H9 (cell line): ENCODE results near the gene MYH7. TPM values are rescaled to one million over a fixed set of nuclear protein-coding genes. Genes with fewer than 3 reads are reported as not detected.

Experiments used
- DNase-seq: peaks from one replicate; pipeline ENCODE4 v3.0.0-alpha.2; 2017
- H2AFZ ChIP-seq: one replicate; pipeline ENCODE4 v1.6.1; 2013; ENCODE audit warnings: mild to moderate bottlenecking, low read length, control low read depth, moderate library complexity
- H2AK5ac ChIP-seq: 2 replicates; pipeline ENCODE4 v1.6.1; 2013; ENCODE audit warnings: low read length, control low read depth, mixed read lengths; ENCODE audit not compliant: insufficient read length
- H2BK120ac ChIP-seq: one replicate; pipeline ENCODE4 v1.6.1; 2013; ENCODE audit warnings: low read depth, mild to moderate bottlenecking, low read length, control low read depth, inconsistent platforms; ENCODE audit not compliant: poor library complexity, severe bottlenecking
- H2BK12ac ChIP-seq: 2 replicates; pipeline ENCODE4 v1.6.1; 2013; ENCODE audit warnings: low read length, control low read depth, mixed read lengths, low read depth; ENCODE audit not compliant: insufficient read length
- H2BK15ac ChIP-seq: 2 replicates; pipeline ENCODE4 v1.6.1; 2013; ENCODE audit warnings: low read depth, low read length, control low read depth
- H2BK20ac ChIP-seq: one replicate; pipeline ENCODE4 v1.6.1; 2013; ENCODE audit warnings: low read depth, mild to moderate bottlenecking, low read length, control low read depth, inconsistent platforms; ENCODE audit not compliant: poor library complexity, severe bottlenecking
- H2BK5ac ChIP-seq: 2 replicates; pipeline ENCODE4 v1.6.1; 2013; ENCODE audit warnings: low read length, control low read depth, mixed read lengths; ENCODE audit not compliant: insufficient read length
- H3K14ac ChIP-seq: 2 replicates; pipeline ENCODE4 v1.6.1; 2013; ENCODE audit warnings: low read length, control low read depth; ENCODE audit not compliant: insufficient read depth
- H3K18ac ChIP-seq: 2 replicates; pipeline ENCODE4 v1.6.1; 2013; ENCODE audit warnings: low read depth, mild to moderate bottlenecking, mixed read lengths, low read length, control low read depth; ENCODE audit not compliant: insufficient read length
- H3K23ac ChIP-seq: 2 replicates; pipeline ENCODE4 v1.6.1; 2013; ENCODE audit warnings: low read length, control low read depth, mixed read lengths, low read depth; ENCODE audit not compliant: insufficient read length
- H3K23me2 ChIP-seq: 2 replicates; pipeline ENCODE4 v1.6.1; 2013; ENCODE audit warnings: low read depth, mild to moderate bottlenecking, mixed read lengths, low read length, control low read depth; ENCODE audit not compliant: insufficient read length, poor library complexity, severe bottlenecking
- H3K27ac ChIP-seq: 2 replicates; pipeline ENCODE4 v1.5.1; 2013; ENCODE audit warnings: low read length, control low read depth, mixed read lengths, low read depth; ENCODE audit not compliant: insufficient read length
- H3K27me3 ChIP-seq: 2 replicates; pipeline ENCODE4 v1.6.1; 2013; ENCODE audit warnings: low read length, control low read depth, inconsistent platforms; ENCODE audit not compliant: insufficient read depth
- H3K4ac ChIP-seq: 2 replicates; pipeline ENCODE4 v1.6.1; 2013; ENCODE audit warnings: low read depth, mild to moderate bottlenecking, control low read depth, inconsistent platforms, low read length, moderate library complexity
- H3K4me1 ChIP-seq: 2 replicates; pipeline ENCODE4 v1.6.1; 2013; ENCODE audit warnings: low read length, control low read depth, inconsistent platforms; ENCODE audit not compliant: insufficient read depth
- H3K4me2 ChIP-seq: 2 replicates; pipeline ENCODE4 v1.6.1; 2013; ENCODE audit warnings: low read length, control low read depth, mixed read lengths; ENCODE audit not compliant: insufficient read length, insufficient read depth
- H3K56ac ChIP-seq: 2 replicates; pipeline ENCODE4 v1.6.1; 2013; ENCODE audit warnings: low read depth, mild to moderate bottlenecking, mixed read lengths, low read length, control low read depth; ENCODE audit not compliant: insufficient read length
- H3K79me1 ChIP-seq: 2 replicates; pipeline ENCODE4 v1.6.1; 2013; ENCODE audit warnings: low read depth, mild to moderate bottlenecking, moderate library complexity, low read length, control low read depth, inconsistent platforms; ENCODE audit not compliant: insufficient read depth, poor library complexity, severe bottlenecking
- H3K79me2 ChIP-seq: 2 replicates; pipeline ENCODE4 v1.6.1; 2013; ENCODE audit warnings: low read length, control low read depth, inconsistent platforms; ENCODE audit not compliant: insufficient read depth
- H3K9ac ChIP-seq: 2 replicates; pipeline ENCODE4 v1.6.1; 2013; ENCODE audit warnings: low read length, control low read depth, mixed read lengths; ENCODE audit not compliant: insufficient read length; ENCODE audit errors: extremely low read depth
- H3K9me3 ChIP-seq: one replicate; pipeline ENCODE4 v1.6.1; 2013; ENCODE audit warnings: low read depth, low read length, inconsistent platforms; ENCODE audit not compliant: control insufficient read depth
- H3T11ph ChIP-seq: one replicate; pipeline ENCODE4 v1.6.1; 2013; ENCODE audit warnings: mild to moderate bottlenecking, low read length, control low read depth, inconsistent platforms
- H4K20me1 ChIP-seq: one replicate; pipeline ENCODE4 v1.6.1; 2013; ENCODE audit not compliant: control insufficient read depth, insufficient read length, insufficient read depth
- H4K5ac ChIP-seq: 2 replicates; pipeline ENCODE4 v1.6.1; 2013; ENCODE audit warnings: low read depth, mild to moderate bottlenecking, mixed read lengths, low read length, control low read depth; ENCODE audit not compliant: insufficient read length
- H4K8ac ChIP-seq: replicated peaks from 2 replicates; pipeline ENCODE4 v1.6.1; 2013; ENCODE audit warnings: low read length, control low read depth, mixed read lengths, low read depth; ENCODE audit not compliant: insufficient read length
- H4K91ac ChIP-seq: 2 replicates; pipeline ENCODE4 v1.6.1; 2013; ENCODE audit warnings: low read depth, mild to moderate bottlenecking, moderate library complexity, mixed read lengths, low read length, control low read depth; ENCODE audit not compliant: insufficient read length
- H3K27ac Mint-ChIP-seq, 3 experiments: 2 replicates in 2 of 3; 3 replicates in 1 of 3; pipeline ENCODE4 v1.8.0; 2020 to 2021; ENCODE audit warnings: mixed read lengths in 3 of 3, mild to moderate bottlenecking in 1 of 3, moderate library complexity in 1 of 3
- H3K27me3 Mint-ChIP-seq: 2 replicates; pipeline ENCODE4 v1.8.0; 2021; ENCODE audit warnings: low read depth, mild to moderate bottlenecking, moderate library complexity, mixed read lengths
- H3K36me3 Mint-ChIP-seq, 3 experiments: 2 replicates in 2 of 3; 3 replicates in 1 of 3; pipeline ENCODE4 v1.8.0; 2020 to 2021; ENCODE audit warnings: low read depth in 3 of 3, mixed read lengths in 3 of 3; ENCODE audit not compliant: insufficient read depth in 1 of 3
- H3K4me1 Mint-ChIP-seq, 2 experiments: 2 replicates each; pipeline ENCODE4 v1.8.0; 2020; ENCODE audit warnings: mixed read lengths in 2 of 2
- H3K4me3 Mint-ChIP-seq, 2 experiments: 2 replicates in 1 of 2; 3 replicates in 1 of 2; pipeline ENCODE4 v1.8.0; 2020 to 2021; ENCODE audit warnings: mild to moderate bottlenecking in 2 of 2, mixed read lengths in 2 of 2, moderate library complexity in 1 of 2
- H3K9me3 Mint-ChIP-seq, 2 experiments: 2 replicates in 1 of 2; 3 replicates in 1 of 2; pipeline ENCODE4 v1.8.0; 2020; ENCODE audit warnings: mild to moderate bottlenecking in 2 of 2, mixed read lengths in 2 of 2, moderate library complexity in 1 of 2
- WGBS: extraction: QIAGEN DNeasy Blood & Tissue Kit; methylation state at CpG from one replicate; pipeline ENCODE4 v1.1.7; 2013; ENCODE audit warnings: missing lambda C conversion rate, low lambda C conversion rate, mixed read lengths; ENCODE audit not compliant: insufficient read length; ENCODE audit errors: extremely low coverage; 5-methylcytosine and 5-hydroxymethylcytosine counted together
- total RNA-seq: library from RNA; stranded (reverse); gene quantifications from 2 replicates; pipeline ENCODE4 v1.2.1, GENCODE V29; 2021
- TF ChIP-seq, protein P1 (sequence below): fragments of 200-600 bp; sonication (generic); conservative IDR thresholded peaks from 3 replicates; pipeline ENCODE4 v1.8.0; 2021; ENCODE audit warnings: antibody characterized with exemption, mild to moderate bottlenecking

The MYH7 gene
- total RNA-seq, 1 experiment from 2014 or later, result not detected

DNA sequence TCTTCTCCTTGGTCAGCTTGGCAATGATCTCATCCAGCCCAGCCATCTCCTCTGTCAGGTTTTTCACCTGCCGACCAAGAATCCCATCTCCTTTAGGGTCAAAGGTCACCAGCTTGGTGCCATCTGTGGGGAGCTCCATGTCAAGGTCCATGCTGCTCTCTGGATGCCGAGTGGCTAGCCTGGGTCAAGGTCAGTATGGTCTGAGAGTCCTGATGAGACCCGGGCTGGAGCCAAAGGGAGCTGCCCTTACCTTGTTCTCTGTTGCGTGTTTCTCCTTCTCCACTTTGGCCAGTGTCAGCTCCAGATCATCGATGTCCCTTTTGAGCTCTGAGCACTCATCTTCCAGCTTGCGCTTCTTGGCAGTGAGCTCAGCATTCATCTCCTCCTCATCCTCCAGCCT, 11.8 kb downstream of the MYH7 start:
- no peaks in the 10 kb centered on the region for H3K9me3 ChIP-seq
- no peak overlapping the region for H2AFZ ChIP-seq
- no peaks in the 10 kb centered on the region for H3K27me3 ChIP-seq
- Mint-ChIP-seq H3K4me1 (peaks cover 9% of the 10 kb centered on the region in 2 experiments; a peak in 3 of 4 replicates), H3K27me3 (peaks cover 45% of the 10 kb centered on the region), H3K4me3 (no peak overlapping the region; a peak in 1 of 5 replicates), H3K36me3 (no peaks in the 10 kb centered on the region), H3K9me3 (no peaks in the 10 kb centered on the region; a peak in 2 of 5 replicates), H3K27ac (no peak overlapping the region)
- no peak overlapping the region for H2BK20ac ChIP-seq
- H2BK12ac ChIP-seq, result no peak overlapping the region
- TF ChIP-seq, protein P1, sequence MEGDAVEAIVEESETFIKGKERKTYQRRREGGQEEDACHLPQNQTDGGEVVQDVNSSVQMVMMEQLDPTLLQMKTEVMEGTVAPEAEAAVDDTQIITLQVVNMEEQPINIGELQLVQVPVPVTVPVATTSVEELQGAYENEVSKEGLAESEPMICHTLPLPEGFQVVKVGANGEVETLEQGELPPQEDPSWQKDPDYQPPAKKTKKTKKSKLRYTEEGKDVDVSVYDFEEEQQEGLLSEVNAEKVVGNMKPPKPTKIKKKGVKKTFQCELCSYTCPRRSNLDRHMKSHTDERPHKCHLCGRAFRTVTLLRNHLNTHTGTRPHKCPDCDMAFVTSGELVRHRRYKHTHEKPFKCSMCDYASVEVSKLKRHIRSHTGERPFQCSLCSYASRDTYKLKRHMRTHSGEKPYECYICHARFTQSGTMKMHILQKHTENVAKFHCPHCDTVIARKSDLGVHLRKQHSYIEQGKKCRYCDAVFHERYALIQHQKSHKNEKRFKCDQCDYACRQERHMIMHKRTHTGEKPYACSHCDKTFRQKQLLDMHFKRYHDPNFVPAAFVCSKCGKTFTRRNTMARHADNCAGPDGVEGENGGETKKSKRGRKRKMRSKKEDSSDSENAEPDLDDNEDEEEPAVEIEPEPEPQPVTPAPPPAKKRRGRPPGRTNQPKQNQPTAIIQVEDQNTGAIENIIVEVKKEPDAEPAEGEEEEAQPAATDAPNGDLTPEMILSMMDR, result no peak
- H3K18ac ChIP-seq, result no peak overlapping the region
- DNase-seq, result no peak
- no peaks in the 10 kb centered on the region for H4K20me1 ChIP-seq
- no peak overlapping the region for H3K4ac ChIP-seq
- H3K14ac ChIP-seq, result no peak overlapping the region
- no peak overlapping the region for H3K27ac ChIP-seq
- no CpG with 5 or more reads among the region's 6 CpGs for WGBS
- H3K79me1 ChIP-seq, result no peaks in the 10 kb centered on the region
- H4K8ac ChIP-seq, result no peak overlapping the region
- no peak overlapping the region for H3K9ac ChIP-seq
- H2AK5ac ChIP-seq, result no peak overlapping the region
- no peaks in the 10 kb centered on the region for H3K23me2 ChIP-seq
- H4K5ac ChIP-seq, result no peak overlapping the region
- H3K4me1 ChIP-seq, result no peaks in the 10 kb centered on the region
- no peak overlapping the region for H2BK120ac ChIP-seq
- H3K23ac ChIP-seq, result no peak overlapping the region
- no peaks in the 10 kb centered on the region for H3K79me2 ChIP-seq
- H3T11ph ChIP-seq, result no peak overlapping the region
- H3K4me2 ChIP-seq, result no peak overlapping the region
- H2BK5ac ChIP-seq, result no peak overlapping the region
- no peak overlapping the region for H3K56ac ChIP-seq
- H2BK15ac ChIP-seq, result no peak overlapping the region
- H4K91ac ChIP-seq, result no peak overlapping the region
